GM23248 (cell line): ENCODE results near the gene TLR8. TPM values are rescaled to one million over a fixed set of nuclear protein-coding genes. Genes with fewer than 3 reads are reported as not detected.

Source experiments
- DNase-seq: peaks from one replicate; pipeline ENCODE4 v3.0.0-alpha.2; 2015
- H2AFZ ChIP-seq: fragments of 200-600 bp; sonication (generic); 2 replicates; pipeline ENCODE4 v1.6.1; 2016; ENCODE audit warnings: antibody characterized with exemption
- H3F3A ChIP-seq: fragments of 200-600 bp; sonication (generic); 2 replicates; pipeline ENCODE4 v1.6.1; 2016; ENCODE audit warnings: mild to moderate bottlenecking, antibody characterized with exemption, mixed run types; ENCODE audit not compliant: insufficient read depth
- H3K27ac ChIP-seq: fragments of 200-600 bp; sonication (generic); 2 replicates; pipeline ENCODE4 v1.5.1; 2016; ENCODE audit warnings: mild to moderate bottlenecking
- H3K27me3 ChIP-seq: fragments of 200-600 bp; sonication (generic); replicated peaks from 2 replicates; pipeline ENCODE4 v1.6.1; 2016; ENCODE audit warnings: mild to moderate bottlenecking; ENCODE audit not compliant: insufficient read depth
- H3K36me3 ChIP-seq: fragments of 200-600 bp; sonication (generic); 2 replicates; pipeline ENCODE4 v1.6.1; 2016; ENCODE audit warnings: low read depth, mild to moderate bottlenecking
- H3K4me1 ChIP-seq: fragments of 200-600 bp; sonication (generic); 2 replicates; pipeline ENCODE4 v1.6.1; 2016; ENCODE audit warnings: mild to moderate bottlenecking; ENCODE audit not compliant: insufficient read depth
- H3K4me2 ChIP-seq: fragments of 200-600 bp; sonication (generic); one replicate; pipeline ENCODE4 v1.6.1; 2016; ENCODE audit warnings: mild to moderate bottlenecking; ENCODE audit not compliant: unreplicated experiment
- H3K4me3 ChIP-seq: fragments of 200-600 bp; sonication (generic); 2 replicates; pipeline ENCODE4 v1.5.1; 2016; ENCODE audit warnings: mild to moderate bottlenecking
- H3K79me2 ChIP-seq: fragments of 200-600 bp; sonication (generic); 2 replicates; pipeline ENCODE4 v1.6.1; 2016; ENCODE audit warnings: mild to moderate bottlenecking; ENCODE audit not compliant: insufficient read depth
- H3K9ac ChIP-seq: fragments of 200-600 bp; sonication (generic); 2 replicates; pipeline ENCODE4 v1.6.1; 2016; ENCODE audit warnings: mild to moderate bottlenecking
- H3K9me2 ChIP-seq: fragments of 200-600 bp; sonication (generic); 2 replicates; pipeline ENCODE4 v1.6.1; 2016; ENCODE audit warnings: mixed run types, mild to moderate bottlenecking, moderate library complexity; ENCODE audit not compliant: insufficient read depth
- H3K9me3 ChIP-seq: fragments of 200-600 bp; sonication (generic); one replicate; pipeline ENCODE4 v1.6.1; 2017; ENCODE audit warnings: low read depth
- H4K20me1 ChIP-seq: fragments of 200-600 bp; sonication (generic); 2 replicates; pipeline ENCODE4 v1.6.0; 2016; ENCODE audit not compliant: insufficient read depth
- EZH2 ChIP-seq: fragments of 200-600 bp; sonication (generic); IDR thresholded peaks from 2 replicates; pipeline ENCODE4 v1.6.1; 2018; ENCODE audit warnings: antibody characterized with exemption, mild to moderate bottlenecking; ENCODE audit not compliant: insufficient read depth, poor library complexity, severe bottlenecking
- EZH2phosphoT487 ChIP-seq: fragments of 200-600 bp; sonication (generic); IDR thresholded peaks from 2 replicates; pipeline ENCODE4 v1.6.1; 2018; ENCODE audit warnings: antibody characterized with exemption, moderate library complexity, mild to moderate bottlenecking, low read depth; ENCODE audit not compliant: insufficient read depth
- whole genome bisulfite sequencing, 2 experiments: methylation state at CpG; one replicate each; pipeline ENCODE4 v1.1.6; 2015 to 2017; ENCODE audit warnings: low lambda C conversion rate in 2 of 2, low coverage in 1 of 2; ENCODE audit errors: missing lambda C conversion rate in 2 of 2; 5-methylcytosine and 5-hydroxymethylcytosine counted together
- in situ Hi-C: fragments of 300-500 bp; cut with MboI; formaldehyde crosslinking; loops from 2 replicates; pipeline ENCODE4 v1.15.0; 2020
- polyA plus RNA-seq: library from polyadenylated mRNA; unstranded; fragments of >200 nt; fragmentation: Nextera tagmentation; extraction: Ambion mirVana; gene quantifications from 2 replicates; pipeline ENCODE4 v1.2.1, GENCODE V29; 2016
- total RNA-seq: library from RNA; depleted of rRNA; stranded (reverse); fragments of >200 nt; shearing (Covaris generic); gene quantifications from 2 replicates; pipeline ENCODE4 v1.2.3, GENCODE V29; 2014

The TLR8 gene
- total and polyA plus RNA-seq, 2 experiments from 2014 or later: not detected

- no peaks in the 10 kb centered on the region for H3K36me3 ChIP-seq
- 9 to 10% methylated on average over 3 of the region's 3 CpGs for WGBS, 2 experiments
- H3K27me3 ChIP-seq: no peaks in the 10 kb centered on the region
- H2AFZ ChIP-seq: no peak overlapping the region
- H3K79me2 ChIP-seq: no peaks in the 10 kb centered on the region
- no peak overlapping the region for H3K4me3 ChIP-seq
- no peak for TF ChIP-seq EZH2
- no peak for TF ChIP-seq EZH2phosphoT487
- H3F3A ChIP-seq: no peaks in the 10 kb centered on the region
- in situ Hi-C loops: no loop called here
- H3K4me1 ChIP-seq: no peaks in the 10 kb centered on the region
- H3K4me2 ChIP-seq: no peak overlapping the region
- H3K9me2 ChIP-seq: no peaks in the 10 kb centered on the region
- no peaks in the 10 kb centered on the region for H3K9me3 ChIP-seq
- H4K20me1 ChIP-seq: no peaks in the 10 kb centered on the region
- no peak overlapping the region for H3K27ac ChIP-seq
- no peak for DNase-seq
- no peak overlapping the region for H3K9ac ChIP-seq
Observed at GRCh38 chrX:12887767-12888166, 18.7 kb upstream of the TLR8 start.

DNA sequence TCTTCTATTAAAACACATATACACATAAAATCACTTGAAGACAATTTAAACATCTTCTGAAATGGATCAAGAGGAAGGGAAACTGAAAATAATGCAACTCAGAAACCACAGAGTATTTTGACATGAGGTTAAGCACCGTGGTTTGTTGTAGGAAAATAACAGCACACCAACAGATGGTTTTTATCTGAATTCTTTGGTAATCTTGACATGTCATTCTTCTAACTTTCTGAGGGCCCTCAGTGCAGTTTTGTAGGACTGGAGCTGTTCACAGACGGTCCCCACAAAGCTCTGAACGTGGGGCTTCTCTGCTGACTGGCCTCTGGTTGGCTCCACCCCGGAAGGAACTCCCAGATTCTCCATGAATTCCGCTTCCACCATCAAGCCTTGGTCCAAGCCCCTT lies 16.0 kb upstream of the TLR8 start:
- H2AFZ ChIP-seq: no peak overlapping the region
- H3F3A ChIP-seq: no peaks in the 10 kb centered on the region
- no peaks in the 10 kb centered on the region for H3K4me1 ChIP-seq
- no peak overlapping the region for H3K9ac ChIP-seq
- no peak overlapping the region for H3K4me3 ChIP-seq
- no peaks in the 10 kb centered on the region for H4K20me1 ChIP-seq
- DNase-seq: no peak
- H3K9me2 ChIP-seq: no peaks in the 10 kb centered on the region
- H3K79me2 ChIP-seq: no peaks in the 10 kb centered on the region
- H3K9me3 ChIP-seq: no peaks in the 10 kb centered on the region
- WGBS, 2 experiments: 14 to 18% methylated on average over 5 of the region's 5 CpGs
- H3K27ac ChIP-seq: no peak overlapping the region
- H3K36me3 ChIP-seq: no peaks in the 10 kb centered on the region
- in situ Hi-C loops: no loop called here
- H3K4me2 ChIP-seq: no peak overlapping the region
- no peak for TF ChIP-seq EZH2
- no peak for TF ChIP-seq EZH2phosphoT487
- H3K27me3 ChIP-seq: no peaks in the 10 kb centered on the region

- H3K4me2 ChIP-seq: no peak overlapping the region
- H3K9me2 ChIP-seq: no peaks in the 10 kb centered on the region
- H3K27me3 ChIP-seq: no peaks in the 10 kb centered on the region
- H2AFZ ChIP-seq: no peak overlapping the region
- in situ Hi-C loops: no loop called here
- H4K20me1 ChIP-seq: no peaks in the 10 kb centered on the region
- no peaks in the 10 kb centered on the region for H3K4me1 ChIP-seq
- no peak overlapping the region for H3K9ac ChIP-seq
- TF ChIP-seq EZH2 (no peak), EZH2phosphoT487 (no peak)
- no peak for DNase-seq
- H3K36me3 ChIP-seq: no peaks in the 10 kb centered on the region
- WGBS, 2 experiments: 49 to 62% methylated on average over 4 of the region's 4 CpGs
- no peak overlapping the region for H3K4me3 ChIP-seq
- H3K79me2 ChIP-seq: no peaks in the 10 kb centered on the region
- no peak overlapping the region for H3K27ac ChIP-seq
- no peaks in the 10 kb centered on the region for H3F3A ChIP-seq
- H3K9me3 ChIP-seq: no peaks in the 10 kb centered on the region
Observed at GRCh38 chrX:12891171-12891570, 15.2 kb upstream of the TLR8 start.

- in situ Hi-C loops: no loop called here
Observed at GRCh38 chrX:12891915-12892506, 14.4 kb upstream of the TLR8 start.

More at GRCh38 chrX:12891915-12892506, 14.4 kb upstream of the TLR8 start:
- no peak overlapping the region for H3K4me3 ChIP-seq
- 42 to 45% methylated on average over 2 of the region's 2 CpGs for WGBS, 2 experiments
- no peak overlapping the region for H3K9ac ChIP-seq
- no peaks in the 10 kb centered on the region for H4K20me1 ChIP-seq
- no peaks in the 10 kb centered on the region for H3K9me2 ChIP-seq
- no peak overlapping the region for H3K27ac ChIP-seq
- H3K36me3 ChIP-seq: no peaks in the 10 kb centered on the region
- H3K79me2 ChIP-seq: no peaks in the 10 kb centered on the region
- H2AFZ ChIP-seq: no peak overlapping the region
- H3K4me1 ChIP-seq: no peaks in the 10 kb centered on the region
- TF ChIP-seq EZH2: no peak
- no peak for TF ChIP-seq EZH2phosphoT487
- no peaks in the 10 kb centered on the region for H3K27me3 ChIP-seq
- H3K4me2 ChIP-seq: no peak overlapping the region
- H3F3A ChIP-seq: no peaks in the 10 kb centered on the region
- H3K9me3 ChIP-seq: no peaks in the 10 kb centered on the region
- no peak for DNase-seq
